HepG2 (cell line): Measurements from ENCODE around the gene RPS6KB2. TPM values are rescaled to one million over a fixed set of nuclear protein-coding genes. Genes with fewer than 3 reads are reported as not detected.

ENCODE experiments used
- ADNP ChIP-seq: sonication (generic); formaldehyde crosslinking; IDR thresholded peaks from 2 replicates; pipeline ENCODE4 v1.4.0; 2020; ENCODE audit warnings: missing genetic modification reagents
- ATF7 ChIP-seq, 2 experiments: fragments of 450-650 bp in 1 of 2; sonication (generic) in 1 of 2; formaldehyde crosslinking in 1 of 2; IDR thresholded peaks; 2 replicates each; pipeline versions ENCODE4 v1.4.0 to v1.6.1; 2016 to 2020; ENCODE audit warnings: antibody characterized with exemption in 1 of 2, mild to moderate bottlenecking in 1 of 2, missing genetic modification reagents in 1 of 2
- CEBPZ ChIP-seq: IDR thresholded peaks from 2 replicates; pipeline ENCODE4 v1.6.1; 2012; ENCODE audit warnings: low read length, improper control_type of control experiment
- CERS6 ChIP-seq: sonication (generic); formaldehyde crosslinking; IDR thresholded peaks from 2 replicates; pipeline ENCODE4 v1.5.0; 2020; ENCODE audit warnings: missing genetic modification reagents
- CTCF ChIP-seq: sonication (generic); formaldehyde crosslinking; IDR thresholded peaks from 2 replicates; pipeline ENCODE4 v1.5.0; 2020; ENCODE audit warnings: mild to moderate bottlenecking, missing genetic modification reagents, moderate library complexity
- IKZF4 ChIP-seq: sonication (generic); formaldehyde crosslinking; IDR thresholded peaks from 2 replicates; pipeline ENCODE4 v1.5.1; 2020; ENCODE audit warnings: borderline replicate concordance, mild to moderate bottlenecking, low read depth, missing genetic modification reagents; ENCODE audit errors: not compliant biosample characterization
- NR2C2 ChIP-seq: sonication (generic); formaldehyde crosslinking; IDR thresholded peaks from 2 replicates; pipeline ENCODE4 v1.4.0; 2020; ENCODE audit warnings: missing genetic modification reagents, mild to moderate bottlenecking, moderate library complexity, borderline replicate concordance
- SAFB2 ChIP-seq: sonication (generic); formaldehyde crosslinking; IDR thresholded peaks from 2 replicates; pipeline ENCODE4 v1.5.1; 2020; ENCODE audit warnings: missing genetic modification reagents, low read depth, mild to moderate bottlenecking, borderline replicate concordance
- TBX3 ChIP-seq: fragments of 450-650 bp; IDR thresholded peaks from 2 replicates; pipeline ENCODE4 v1.6.1; 2017; ENCODE audit warnings: antibody characterized with exemption, mild to moderate bottlenecking, inconsistent platforms, borderline replicate concordance
- ZNF142 ChIP-seq: sonication (generic); formaldehyde crosslinking; IDR thresholded peaks from 2 replicates; pipeline ENCODE4 v1.4.0; 2020; ENCODE audit warnings: missing genetic modification reagents
- ZNF607 ChIP-seq: sonication (generic); formaldehyde crosslinking; IDR thresholded peaks from 2 replicates; pipeline ENCODE4 v1.5.1; 2020; ENCODE audit warnings: missing genetic modification reagents, mild to moderate bottlenecking, borderline replicate concordance
- ZNF652 ChIP-seq: IDR thresholded peaks from 2 replicates; pipeline ENCODE4 v1.6.1; 2016; ENCODE audit warnings: low read depth, borderline replicate concordance
- ZNF7 ChIP-seq: IDR thresholded peaks from 2 replicates; pipeline ENCODE4 v1.6.1; 2016; ENCODE audit warnings: missing biosample characterization, missing genetic modification reagents
- polyA plus RNA-seq, 8 experiments: library from polyadenylated mRNA; depleted of rRNA in 3 of 8; stranded (reverse) in 7 of 8; unstranded in 1 of 8; fragments of >200 nt; fragmentation: Illumina TruSeq in 4 of 8; extraction: Trizol in 4 of 8; gene quantifications; 2 replicates each; pipeline versions ENCODE4 v1.2.1 to v1.2.3, GENCODE V29; 2011 to 2016; ENCODE audit warnings: low read depth in 4 of 8, missing spikeins in 1 of 8, mixed read lengths in 1 of 8; ENCODE audit not compliant: insufficient read depth in 1 of 8
- total RNA-seq, 5 experiments: library from RNA; depleted of rRNA; stranded (reverse); fragments of >200 nt; fragmentation: Illumina TruSeq; extraction: Trizol; gene quantifications; 2 replicates each; pipeline ENCODE4 v1.2.3, GENCODE V29; 2016; ENCODE audit warnings: low read depth in 1 of 5

Gene RPS6KB2
- total and polyA plus RNA-seq, 2 of the 13 experiments (the other 11 are each of a cell fraction or from before 2014, with no cell fraction given) = 52.9 to 54.8 TPM

- TF ChIP-seq ZNF652 (no peak), ZNF7 (CRISPR knock-in tag) (no peak), TBX3 (peak; percentile 78), ZNF607 (CRISPR knock-in tag) (peak; percentile 89), ADNP (no peak), CERS6 (CRISPR knock-in tag) (no peak), IKZF4 (CRISPR knock-in tag) (peak; percentile 80), CTCF (peak; percentile 26; the same call in 1 of the 2 replicates), SAFB2 (peak; percentile 66; the same call in 1 of the 2 replicates), ZNF142 (peak; percentile 31), ATF7 (IDR thresholded peaks at IDR 0.05) (no peak), ATF7 (CRISPR knock-in tag; IDR thresholded peaks at IDR 0.05) (peak; percentile 76), CEBPZ (no peak), NR2C2 (peak; percentile 68)
These were observed 36.8 kb upstream of the RPS6KB2 start, which contains the start of gene RAD9A (continued) for GRCh38 chr11:67391304-67392182.
